ENCODE measurements around the gene KRTAP10-10. TPM values are rescaled to one million over a fixed set of nuclear protein-coding genes. Genes with fewer than 3 reads are reported as not detected.
"Not testable (repeated sequence)": the region's sequence is repeated elsewhere in the genome, so short reads cannot be mapped to it uniquely, and the experiment has no call there.

Gene KRTAP10-10
- total and polyA plus RNA-seq, 2 experiments from 2014 or later = not detected

GRCh38 chr21:44639331-44639655 is 2.1 kb downstream of the KRTAP10-10 start:
- Histone ChIP-seq H3K4me1 (ENCODE audit: low read depth) (no peaks in the 10 kb centered on the region), H3K36me3 (no peaks in the 10 kb centered on the region), H3K27me3 (no peaks in the 10 kb centered on the region), H3K9me3 (ENCODE audit: low read depth) (no peaks in the 10 kb centered on the region), H3K27ac (no peak overlapping the region), H3K4me3 (no peak overlapping the region)
- no peak for TF ChIP-seq CTCF (IDR thresholded peaks at IDR 0.05; ENCODE audit: low read depth, low read length)
- DNase-seq (ENCODE audit: low read depth in 1 of 2, low spot score in 1 of 2) = no peak

GRCh38 chr21:44640761-44641160 is 3.6 kb downstream of the KRTAP10-10 start:
- Histone ChIP-seq H3K9me3 (ENCODE audit: low read depth) (no peaks in the 10 kb centered on the region), H3K36me3 (no peaks in the 10 kb centered on the region)
- DNase-seq (ENCODE audit: low read depth in 1 of 2, low spot score in 1 of 2) = no peak

GRCh38 chr21:44643741-44644310 is 6.7 kb downstream of the KRTAP10-10 start:
- no peak for DNase-seq (ENCODE audit: low read depth in 1 of 2, low spot score in 1 of 2)
- Histone ChIP-seq H3K27me3 (no peaks in the 10 kb centered on the region), H3K27ac (no peak overlapping the region), H3K9me3 (ENCODE audit: low read depth) (no peaks in the 10 kb centered on the region), H3K4me1 (ENCODE audit: low read depth) (no peaks in the 10 kb centered on the region), H3K4me3 (no peak overlapping the region), H3K36me3 (no peaks in the 10 kb centered on the region)
- TF ChIP-seq CTCF (IDR thresholded peaks at IDR 0.05; ENCODE audit: low read depth, low read length) = no peak

More at GRCh38 chr21:44640761-44641160, 3.6 kb downstream of the KRTAP10-10 start:
- H3K27me3 ChIP-seq = no peaks in the 10 kb centered on the region
- no peak for TF ChIP-seq CTCF (IDR thresholded peaks at IDR 0.05; ENCODE audit: low read depth, low read length)
- no peak overlapping the region for H3K27ac ChIP-seq
- no peaks in the 10 kb centered on the region for H3K4me1 ChIP-seq (ENCODE audit: low read depth)
- no peak overlapping the region for H3K4me3 ChIP-seq

GRCh38 chr21:44644878-44645277 is 7.7 kb downstream of the KRTAP10-10 start:
- Histone ChIP-seq H3K27me3 (no peaks in the 10 kb centered on the region), H3K9me3 (ENCODE audit: low read depth) (no peaks in the 10 kb centered on the region), H3K4me3 (no peak overlapping the region), H3K27ac (no peak overlapping the region), H3K36me3 (no peaks in the 10 kb centered on the region), H3K4me1 (ENCODE audit: low read depth) (no peaks in the 10 kb centered on the region)
- no peak for DNase-seq (ENCODE audit: low read depth in 1 of 2, low spot score in 1 of 2)
- no peak for TF ChIP-seq CTCF (IDR thresholded peaks at IDR 0.05; ENCODE audit: low read depth, low read length)

- H3K4me3 ChIP-seq; H3K4me1 ChIP-seq (ENCODE audit: low read depth); H3K36me3 ChIP-seq; H3K9me3 ChIP-seq (ENCODE audit: low read depth); H3K27ac ChIP-seq; DNase-seq (ENCODE audit: low read depth in 1 of 2, low spot score in 1 of 2); H3K27me3 ChIP-seq: not testable (repeated sequence)
These were observed 9.4 kb downstream of the KRTAP10-10 start, which contains the start of gene KRTAP10-11 for GRCh38 chr21:44646366-44647221. Gene KRTAP10-11, plus strand, starts transcription at chr21:44646414. Its CDS starts 45 bp downstream, at chr21:44646459.

- no peak for DNase-seq (ENCODE audit: low read depth in 1 of 2, low spot score in 1 of 2)
- no peak overlapping the region for H3K27ac ChIP-seq
- TF ChIP-seq CTCF (IDR thresholded peaks at IDR 0.05; ENCODE audit: low read depth, low read length) = no peak
- H3K4me3 ChIP-seq = no peak overlapping the region
- no peaks in the 10 kb centered on the region for H3K27me3 ChIP-seq
- no peaks in the 10 kb centered on the region for H3K4me1 ChIP-seq (ENCODE audit: low read depth)
- H3K36me3 ChIP-seq = no peaks in the 10 kb centered on the region
- H3K9me3 ChIP-seq (ENCODE audit: low read depth) = no peaks in the 10 kb centered on the region
These were observed 10.0 kb downstream of the KRTAP10-10 start for GRCh38 chr21:44647222-44647552.
